Kasumi-1 (cell line): Measurements from ENCODE around the gene UBXN6.

Source experiments
- DNase-seq, 2 experiments: peaks; one replicate each; lab custom pipeline; 2025; lab: John Stamatoyannopoulos, UW

The UBXN6 gene

DNA sequence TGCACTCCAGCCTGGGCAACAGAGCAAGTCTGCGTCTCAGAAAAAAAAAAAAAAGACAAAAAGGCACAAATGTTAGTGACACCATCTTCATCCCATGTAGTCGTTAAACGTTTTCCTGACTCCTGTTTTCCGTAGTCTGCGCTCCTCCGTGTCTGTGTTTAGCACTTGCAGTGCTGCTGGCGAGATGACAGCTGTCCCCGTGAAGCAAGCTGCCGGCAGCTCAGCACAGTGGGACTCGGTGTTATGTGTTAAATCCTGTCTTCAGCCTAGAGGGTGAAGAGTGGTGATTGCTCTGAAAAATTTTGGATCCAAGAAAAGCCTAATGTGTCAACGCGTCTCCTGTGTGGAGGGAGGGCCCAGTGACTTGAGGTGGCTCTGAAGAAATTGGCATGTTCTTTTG lies 18.4 kb downstream of the UBXN6 start:
- DNase-seq, result no peak

DNA sequence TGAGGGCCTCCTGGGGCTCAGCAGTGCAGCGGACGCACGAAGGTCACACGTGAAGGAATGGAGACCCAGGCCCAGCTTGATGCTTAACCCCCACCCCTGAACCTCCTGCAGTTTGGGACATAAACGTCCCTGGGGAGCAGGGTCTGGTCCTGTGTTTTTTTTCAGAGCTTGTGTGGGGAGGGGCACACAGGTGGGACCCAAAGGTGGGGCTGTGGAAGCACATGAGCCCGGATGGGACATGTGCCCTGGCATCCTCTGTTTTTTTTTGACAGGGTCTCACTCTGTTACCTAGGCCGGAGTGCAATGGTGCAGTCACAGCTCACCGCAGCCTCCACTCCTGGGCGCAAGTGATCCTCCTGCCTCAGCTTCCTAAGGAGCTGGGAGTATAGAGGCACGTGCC lies 20.5 kb downstream of the UBXN6 start:
- no peak for DNase-seq

DNA sequence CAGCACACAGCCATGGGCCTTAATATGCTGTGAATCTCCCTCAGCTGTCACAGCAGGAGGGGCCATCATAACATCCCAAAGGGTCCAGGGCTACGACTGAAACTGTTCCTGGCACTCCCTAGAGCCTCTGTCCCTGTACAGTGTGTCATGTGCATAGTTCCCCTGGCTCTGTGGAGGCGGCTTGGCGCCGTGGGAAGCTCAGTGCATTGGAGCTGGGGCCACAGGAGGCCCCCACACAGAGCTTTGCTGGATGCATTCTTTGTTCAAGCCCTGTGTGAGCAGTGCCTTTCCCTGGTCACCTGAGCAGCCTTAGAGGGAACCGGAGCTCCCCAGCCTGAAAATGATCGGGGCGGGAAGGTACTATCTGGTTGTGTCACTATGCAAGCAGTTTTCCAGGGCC lies 21.4 kb downstream of the UBXN6 start:
- DNase-seq, result no peak

DNA sequence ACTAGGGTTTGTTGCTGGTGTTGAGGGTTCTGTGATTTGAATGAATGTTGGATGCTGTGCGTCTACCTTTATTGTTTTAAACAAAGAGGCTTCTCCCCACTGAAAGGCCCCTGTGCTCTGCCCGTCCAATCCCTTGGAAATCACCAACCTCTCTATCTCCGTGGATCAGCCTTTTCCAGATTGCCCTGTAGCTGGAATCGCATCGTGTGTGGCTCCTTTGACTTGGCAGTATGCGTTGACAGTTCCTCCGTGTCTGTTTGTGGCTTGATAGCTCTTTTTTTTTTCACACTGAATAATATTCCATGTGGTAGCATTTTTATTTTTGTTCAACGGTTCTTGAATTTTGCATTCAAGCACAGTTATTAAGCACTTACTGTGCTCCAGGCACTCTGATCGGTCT lies 23.2 kb downstream of the UBXN6 start:
- DNase-seq, result no peak

DNA sequence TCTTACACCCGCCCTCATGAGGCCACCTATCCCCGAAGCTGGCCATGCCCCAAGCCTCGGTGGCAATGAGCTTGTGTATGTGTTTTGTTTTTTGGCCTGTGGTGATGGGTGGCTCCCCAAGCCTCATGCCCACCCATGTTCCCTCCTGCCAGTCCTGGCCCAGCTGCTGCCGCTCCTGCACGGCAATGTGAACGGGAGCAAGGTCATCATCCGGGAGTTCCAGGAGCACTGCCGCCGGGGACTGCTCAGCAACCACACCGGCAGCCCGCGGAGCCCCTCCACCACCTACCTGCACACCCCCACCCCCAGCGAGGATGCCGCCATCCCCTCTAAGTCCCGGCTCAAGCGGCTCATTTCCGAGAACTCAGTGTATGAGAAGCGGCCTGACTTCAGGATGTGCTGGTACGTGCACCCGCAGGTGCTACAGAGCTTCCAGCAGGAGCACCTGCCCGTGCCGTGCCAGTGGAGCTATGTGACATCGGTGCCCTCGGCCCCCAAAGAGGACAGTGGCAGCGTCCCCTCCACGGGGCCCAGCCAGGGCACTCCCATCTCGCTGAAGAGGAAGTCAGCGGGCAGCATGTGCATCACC lies 24.6 kb downstream of the UBXN6 start:
- no peak for DNase-seq

DNA sequence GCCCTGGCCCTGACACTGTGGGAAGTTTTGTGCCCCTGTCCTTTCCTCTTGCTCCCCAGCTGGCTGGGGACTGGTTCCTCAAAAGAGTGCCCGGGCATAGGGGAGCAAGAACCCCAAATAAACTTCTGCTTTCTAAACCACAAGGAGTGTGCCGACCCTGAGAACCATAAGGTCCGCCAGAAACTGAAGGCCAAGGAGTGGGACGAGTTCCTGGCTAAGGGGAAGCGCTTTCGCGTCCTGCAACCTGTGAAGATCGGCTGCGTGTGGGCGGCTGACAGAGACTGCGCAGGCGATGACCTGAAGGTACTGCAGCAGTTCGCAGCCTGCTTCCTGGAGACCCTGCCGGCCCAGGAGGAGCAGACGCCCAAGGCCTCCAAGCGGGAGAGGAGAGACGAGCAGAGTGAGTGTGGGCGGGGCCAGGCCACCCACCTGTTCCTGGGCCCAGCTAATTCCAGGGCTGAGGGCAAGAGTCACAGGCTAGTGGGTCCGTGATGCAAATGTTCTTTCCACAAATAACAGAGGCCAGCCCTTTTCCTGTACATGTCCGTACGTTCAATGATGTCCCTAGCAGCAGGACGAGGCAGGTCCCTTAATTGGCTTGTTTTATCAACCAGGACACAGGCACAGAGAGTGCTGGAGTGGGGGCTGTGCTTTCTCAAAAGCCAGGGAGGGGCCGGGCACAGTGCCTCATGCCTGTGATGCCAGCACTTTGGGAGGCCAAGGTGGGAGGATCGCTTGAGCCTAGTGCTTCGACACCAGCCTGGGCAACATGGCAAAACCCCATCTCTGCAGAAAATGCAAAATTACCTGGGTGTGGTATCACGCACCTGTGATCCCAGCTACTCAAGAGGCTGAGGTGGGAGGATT lies 25.6 kb downstream of the UBXN6 start:
- DNase-seq, result peak; percentile 86 to 87

DNA sequence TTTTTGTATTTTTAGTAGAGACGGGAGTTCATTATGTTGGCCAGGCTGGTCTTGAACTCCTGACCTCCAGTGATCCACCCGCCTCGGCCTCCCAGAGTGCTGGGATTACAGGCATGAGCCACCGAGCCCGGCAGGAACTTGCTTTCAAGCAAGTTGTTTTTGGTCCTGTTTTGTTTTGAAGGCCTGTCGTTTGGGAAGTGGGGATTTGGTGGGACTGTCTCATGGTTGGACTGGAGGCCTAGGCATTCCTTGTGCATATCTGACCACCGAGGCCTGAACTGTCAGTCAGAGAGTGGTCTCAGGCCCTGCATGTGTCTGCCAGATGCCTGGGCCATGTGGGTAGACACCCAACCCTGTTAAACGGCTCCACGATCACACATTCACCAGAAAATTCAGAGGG lies 26.3 kb downstream of the UBXN6 start:
- DNase-seq, result no peak

DNA sequence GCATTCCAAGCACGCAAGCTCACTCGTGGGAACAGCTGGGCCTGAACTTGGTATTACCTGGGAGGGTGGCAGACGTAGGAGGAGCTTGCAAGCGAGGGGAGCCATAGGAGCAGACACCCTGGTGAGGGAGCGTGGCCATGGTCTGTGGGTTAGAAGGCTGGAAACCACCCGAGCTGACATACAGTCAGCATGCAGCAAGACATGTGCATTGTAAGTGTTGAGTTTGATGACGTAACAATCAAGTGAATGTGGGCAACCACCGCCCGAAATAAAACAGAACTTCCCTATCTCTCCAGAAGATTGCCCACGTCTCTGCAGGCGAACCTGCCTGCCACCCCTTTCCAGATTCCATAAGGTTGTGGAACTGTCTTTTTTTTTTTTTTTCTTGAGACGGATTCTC lies 26.8 kb downstream of the UBXN6 start:
- DNase-seq, result peak; percentile 59 to 75

DNA sequence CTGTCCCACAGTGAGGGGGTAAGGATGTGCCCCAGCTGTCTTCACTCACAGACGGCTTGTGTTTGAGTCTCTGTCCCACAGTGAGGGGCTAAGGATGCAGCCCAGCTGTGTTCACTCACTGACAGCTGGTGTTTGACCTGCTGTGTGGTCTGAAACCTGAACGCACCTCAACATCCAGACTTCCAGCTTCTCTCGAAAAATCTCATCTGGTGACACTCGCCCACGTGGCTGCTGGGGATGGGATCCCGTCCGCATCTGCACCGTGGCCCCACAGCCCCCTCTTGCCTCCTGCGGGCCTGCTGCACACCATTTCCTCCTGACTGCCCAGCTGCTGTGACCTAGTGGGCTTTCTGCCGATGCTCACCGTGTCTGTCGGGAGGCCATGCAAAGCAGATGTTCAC lies 27.8 kb downstream of the UBXN6 start:
- DNase-seq, result no peak

DNA sequence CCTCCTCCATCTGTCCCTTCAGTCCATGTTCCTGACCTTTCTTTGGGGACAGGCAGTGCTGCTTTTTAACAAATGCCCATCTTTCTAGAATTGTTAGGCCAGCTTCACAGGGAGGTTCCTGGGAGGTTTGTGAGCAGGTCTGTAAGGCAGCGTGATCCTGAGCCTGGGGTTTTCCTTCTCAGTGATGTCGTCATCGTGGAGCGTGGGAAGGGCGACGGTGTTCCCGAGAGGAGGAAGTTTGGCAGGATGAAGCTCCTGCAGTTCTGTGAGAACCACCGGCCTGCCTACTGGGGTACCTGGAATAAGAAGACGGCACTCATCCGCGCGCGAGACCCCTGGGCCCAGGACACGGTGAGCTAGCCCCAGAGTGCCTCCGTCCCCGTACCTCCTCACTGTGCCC lies 28.3 kb downstream of the UBXN6 start:
- DNase-seq, result no peak

DNA sequence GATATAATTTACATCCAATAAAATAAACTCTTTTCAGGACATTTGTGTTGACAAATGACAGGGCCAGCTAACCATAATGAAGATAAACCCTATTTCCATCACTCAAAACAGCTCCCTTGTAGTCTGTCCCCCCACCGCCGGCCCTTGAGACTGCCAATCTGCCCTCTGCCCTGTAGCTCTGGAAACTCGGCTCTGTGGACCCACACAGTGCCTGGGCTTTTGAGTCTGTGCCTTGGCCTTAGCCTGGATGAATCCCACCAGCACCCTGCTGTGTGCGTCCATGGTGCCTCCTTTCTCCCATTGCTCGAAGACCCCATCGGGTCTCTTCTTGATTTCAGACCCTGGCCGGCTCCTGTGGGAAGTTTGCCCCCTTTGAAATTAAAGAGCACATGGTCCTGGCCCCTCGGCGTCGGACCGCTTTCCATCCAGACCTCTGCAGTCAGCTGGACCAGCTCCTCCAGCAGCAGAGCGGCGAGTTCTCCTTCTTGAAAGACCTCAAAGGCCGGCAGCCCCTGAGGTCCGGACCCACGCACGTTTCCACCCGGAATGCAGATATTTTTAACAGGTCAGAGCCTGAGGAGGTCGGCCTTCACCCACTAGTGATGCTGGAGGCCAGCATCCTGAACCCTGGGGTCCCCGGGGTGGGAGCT lies 29.1 kb downstream of the UBXN6 start:
- no peak for DNase-seq

DNA sequence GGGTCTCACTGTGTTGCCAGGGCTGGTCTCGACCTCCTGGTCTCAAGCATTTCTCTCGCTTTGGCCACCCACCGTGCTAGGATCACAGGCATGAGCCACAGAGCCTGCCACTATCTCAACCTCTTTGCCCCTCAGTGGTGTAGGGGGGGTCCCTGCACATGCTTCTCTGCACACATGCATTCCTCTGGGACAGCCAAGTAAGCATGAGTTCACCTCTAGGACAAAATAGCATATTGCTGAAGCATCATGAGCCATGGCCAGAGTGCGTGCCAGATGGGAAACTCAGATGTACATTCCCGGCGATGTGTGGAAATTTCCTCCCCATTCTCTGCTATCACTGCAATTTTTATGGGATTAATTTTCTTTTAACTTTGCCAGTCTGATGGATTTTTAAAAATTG lies 32.1 kb downstream of the UBXN6 start:
- no peak for DNase-seq

DNA sequence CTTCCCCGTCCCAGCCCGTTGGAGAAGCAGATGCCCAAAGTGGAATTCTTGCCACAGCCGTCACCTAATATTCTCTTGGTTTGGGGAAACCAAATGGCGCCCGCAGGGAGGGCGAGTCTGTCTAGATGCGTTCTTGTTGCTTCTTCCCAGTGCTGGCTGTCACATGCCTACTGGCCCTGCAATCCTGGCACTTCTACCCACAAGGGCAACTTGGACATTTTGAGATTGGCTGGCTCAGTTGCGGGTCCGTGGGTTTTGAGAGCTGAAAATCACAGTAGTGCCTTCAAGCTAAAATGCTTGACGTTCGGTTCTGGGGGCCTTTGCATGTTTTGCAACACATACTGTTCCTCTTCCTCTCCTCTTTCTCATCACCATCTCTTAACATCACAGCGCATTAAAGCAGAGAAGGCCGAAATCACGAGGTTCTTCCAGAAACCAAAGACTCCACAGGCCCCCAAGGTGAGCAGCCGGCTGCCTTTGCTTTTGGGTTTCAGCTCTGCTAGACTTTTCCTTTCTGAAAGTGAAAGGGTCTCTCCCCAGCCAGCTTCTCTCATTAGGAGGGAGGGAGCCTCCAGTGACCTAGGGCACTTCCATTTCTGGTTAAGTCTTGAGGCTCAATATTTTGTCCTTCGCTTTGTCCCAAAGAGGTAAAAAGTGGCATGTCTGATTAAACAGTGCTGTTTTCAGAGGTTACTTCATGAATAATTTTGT lies 34.0 kb downstream of the UBXN6 start:
- DNase-seq, result no peak

DNA sequence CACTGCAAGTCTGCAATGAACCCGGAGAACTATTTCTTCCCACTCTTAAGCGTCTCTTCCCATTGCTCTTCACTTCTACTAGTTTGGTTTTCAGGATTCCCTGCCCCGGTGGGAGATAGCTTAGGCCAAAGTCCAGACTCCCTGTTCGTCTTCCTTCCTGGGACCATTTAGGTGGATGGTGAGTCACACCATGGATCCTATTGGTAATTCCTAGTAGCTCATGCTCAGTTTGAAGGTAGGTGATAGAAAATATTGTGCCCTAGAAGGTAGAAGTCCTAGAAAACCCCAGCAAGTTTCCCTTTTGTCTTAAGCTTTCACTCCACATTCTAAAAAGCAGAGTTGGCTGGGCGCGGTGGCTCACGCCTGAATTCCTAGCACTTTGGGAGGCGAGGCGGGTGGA lies 41.3 kb downstream of the UBXN6 start:
- DNase-seq, result no peak

DNA sequence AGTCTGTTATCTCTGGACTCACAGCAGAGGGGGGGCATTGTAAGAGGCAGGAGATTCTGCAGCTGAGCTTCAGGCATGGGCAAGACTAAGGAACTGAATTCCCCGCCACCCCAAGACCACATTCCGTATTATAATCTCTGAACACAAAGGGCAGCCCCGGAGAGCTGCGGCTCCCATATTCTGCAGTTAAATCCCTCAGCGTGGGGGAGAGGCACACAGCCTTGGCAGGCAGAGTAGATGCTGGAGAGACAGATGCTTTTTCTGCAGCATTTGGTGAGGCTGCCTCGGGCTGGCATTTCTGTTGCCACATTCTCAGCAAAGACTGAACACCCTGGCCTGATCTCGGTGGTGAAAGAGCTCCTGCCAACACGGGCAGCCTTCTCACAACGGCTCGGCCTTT lies 42.2 kb downstream of the UBXN6 start:
- no peak for DNase-seq

DNA sequence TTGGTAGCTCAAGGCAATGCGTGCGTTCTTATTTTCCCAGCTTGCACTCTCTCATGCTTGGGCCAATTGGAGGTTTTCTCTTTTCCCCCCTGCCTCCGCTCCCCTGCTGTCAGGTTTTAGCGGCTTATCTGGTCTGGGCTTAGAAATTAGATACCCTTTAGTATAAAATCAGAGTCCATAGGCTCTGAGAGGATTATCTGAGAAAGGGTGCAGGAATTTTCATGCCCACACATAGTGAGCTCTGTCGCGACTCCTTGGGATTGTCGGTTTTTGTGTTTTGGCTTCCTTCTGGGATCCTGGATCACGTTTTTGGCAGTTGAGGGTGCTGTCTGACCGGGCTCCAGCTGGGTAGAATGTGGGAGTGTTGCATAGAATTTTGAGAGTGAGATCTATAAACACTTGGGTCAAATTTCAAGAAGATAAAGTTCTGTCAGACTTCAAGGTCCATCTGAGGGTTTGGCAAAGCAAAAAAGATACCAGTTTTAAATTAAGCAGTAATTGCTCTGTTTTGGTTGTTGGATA lies 42.7 kb downstream of the UBXN6 start:
- DNase-seq, result no peak

DNA sequence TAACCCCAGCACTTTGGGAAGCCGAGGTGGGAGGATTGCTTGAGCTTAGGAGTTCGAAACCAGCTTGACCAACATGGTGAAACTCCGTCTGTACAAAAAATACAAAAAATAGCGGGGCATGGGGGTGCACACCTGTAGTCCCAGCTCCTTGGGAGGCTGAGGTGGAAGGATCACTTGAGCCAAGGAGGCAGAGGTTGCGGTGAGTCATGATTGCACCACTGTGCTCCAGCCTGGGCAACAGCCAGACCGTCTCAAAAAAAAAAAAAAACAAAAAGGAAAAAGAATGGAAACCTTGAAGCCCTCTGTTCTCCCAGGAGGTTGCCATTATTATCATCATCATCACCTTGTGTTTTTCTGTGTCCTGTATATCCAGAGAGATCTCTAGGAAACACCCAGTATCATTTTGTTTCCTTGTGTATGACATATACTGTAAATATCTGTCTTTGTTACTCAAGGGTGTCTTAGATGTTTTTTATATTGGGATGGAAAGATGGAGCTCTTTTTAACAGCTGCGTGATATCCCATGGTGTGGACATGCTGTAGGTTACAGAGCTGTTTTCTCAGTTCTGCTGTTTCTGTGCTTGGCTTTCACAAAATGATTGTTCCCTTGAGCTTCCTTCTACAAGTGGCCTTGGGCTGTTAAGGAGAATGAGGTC lies 43.3 kb downstream of the UBXN6 start:
- no peak for DNase-seq

DNA sequence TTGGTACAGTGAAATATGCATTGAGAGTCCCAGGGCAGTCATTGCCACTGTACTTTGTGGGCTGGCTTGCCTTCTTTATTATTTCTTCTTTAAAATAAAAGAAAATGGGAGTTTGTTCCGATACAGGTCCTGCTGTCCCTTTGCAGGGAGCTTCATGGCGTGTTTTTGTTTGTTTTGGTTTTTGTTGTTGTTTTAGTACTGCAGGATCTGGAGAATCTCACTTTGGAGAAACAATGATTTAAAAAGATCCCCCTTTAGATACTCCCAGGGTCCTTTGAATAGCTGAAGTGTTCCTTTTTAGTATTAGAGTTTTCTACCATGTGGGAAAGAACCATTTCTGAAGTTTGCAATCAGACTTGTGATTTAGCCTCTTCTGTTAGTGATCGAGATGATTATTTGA lies 44.0 kb downstream of the UBXN6 start:
- no peak for DNase-seq

DNA sequence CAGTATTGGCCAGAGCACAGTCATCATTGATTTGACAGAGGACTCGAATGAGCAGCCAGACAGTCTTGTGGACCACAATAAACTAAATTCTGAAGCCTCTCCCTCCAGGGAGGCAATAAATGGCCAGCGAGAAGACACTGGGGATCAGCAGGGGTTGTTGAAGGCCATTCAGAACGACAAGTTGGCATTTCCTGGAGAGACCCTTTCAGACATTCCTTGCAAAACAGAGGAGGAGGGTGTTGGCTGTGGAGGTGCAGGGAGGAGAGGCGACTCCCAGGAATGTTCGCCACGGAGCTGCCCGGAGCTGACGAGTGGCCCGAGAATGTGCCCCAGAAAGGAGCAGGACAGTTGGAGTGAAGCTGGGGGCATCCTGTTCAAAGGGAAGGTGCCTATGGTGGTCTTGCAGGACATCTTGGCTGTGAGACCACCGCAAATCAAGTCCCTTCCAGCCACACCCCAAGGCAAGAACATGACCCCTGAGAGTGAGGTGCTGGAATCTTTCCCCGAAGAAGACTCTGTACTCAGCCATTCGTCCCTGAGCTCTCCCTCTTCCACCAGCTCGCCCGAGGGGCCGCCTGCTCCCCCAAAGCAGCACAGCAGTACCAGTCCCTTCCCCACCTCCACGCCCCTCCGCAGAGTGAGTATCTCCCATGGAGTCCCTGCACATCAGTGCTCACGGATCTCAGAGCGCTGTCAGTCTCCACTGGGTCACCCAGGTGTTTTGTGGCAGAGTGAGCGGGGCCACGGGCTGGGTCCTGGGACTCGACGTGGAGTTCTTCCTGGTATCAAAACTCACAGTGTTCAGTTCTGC lies 48.3 kb downstream of the UBXN6 start:
- DNase-seq, result no peak

DNA sequence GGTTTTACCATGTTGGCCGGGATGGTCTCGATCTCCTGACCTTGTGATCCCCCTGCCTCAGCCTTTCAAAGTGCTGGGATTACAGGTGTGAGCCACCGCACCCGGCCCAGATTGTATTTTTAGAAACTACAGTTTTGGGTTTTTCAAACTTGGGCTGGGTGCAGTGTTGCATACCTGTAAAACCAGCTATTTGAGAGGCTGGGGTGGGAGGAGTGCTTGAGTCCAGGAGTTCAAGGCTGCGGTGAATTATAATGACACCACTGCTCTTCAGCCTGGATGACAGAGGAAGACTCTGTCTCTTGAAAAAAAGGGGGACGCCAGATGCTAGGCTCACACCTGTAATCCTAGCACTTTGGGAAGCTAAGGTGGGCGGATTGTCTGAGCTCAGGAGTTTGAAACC lies 51.0 kb downstream of the UBXN6 start:
- no peak for DNase-seq

DNA sequence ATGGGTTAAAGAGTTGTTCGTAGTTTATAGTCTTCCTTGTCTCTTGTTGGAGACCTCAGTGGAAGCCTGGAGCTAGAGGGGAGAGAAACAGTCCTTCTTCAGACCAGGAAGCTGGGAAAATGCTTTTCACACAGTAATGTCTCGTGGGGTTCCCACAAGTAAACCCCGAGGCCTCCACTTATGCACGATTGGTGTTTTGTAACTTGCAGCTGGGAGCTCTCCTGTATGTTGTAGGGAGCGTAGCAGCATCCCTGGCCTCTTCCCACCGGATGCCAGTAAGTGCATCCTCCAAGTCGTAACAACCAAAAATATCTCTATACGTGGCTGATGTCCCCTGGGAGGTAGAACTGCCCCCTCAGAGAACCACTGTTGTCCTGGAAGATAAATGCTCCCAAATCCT lies 51.6 kb downstream of the UBXN6 start:
- DNase-seq, result no peak
